A549 (cell line): ENCODE measurements around the gene SLC19A1.

Source experiments
- RAD21 ChIP-seq, 2 experiments: fragments of >200 bp in 1 of 2; sonication (Bioruptor Twin) in 1 of 2; formaldehyde crosslinking in 1 of 2; IDR thresholded peaks in 1 of 2; conservative IDR thresholded peaks in 1 of 2; 2 replicates in 1 of 2; 3 replicates in 1 of 2; pipeline ENCODE4 v1.6.1; 2012 to 2018; ENCODE audit warnings: inconsistent platforms in 1 of 2
- RFX5 ChIP-seq: fragments of 450-650 bp; IDR thresholded peaks from 2 replicates; pipeline ENCODE4 v1.7.1; 2014; ENCODE audit warnings: antibody characterized with exemption, mild to moderate bottlenecking, moderate library complexity
- TF ChIP-seq, protein P1 (sequence below): fragments of >200 bp; sonication (Bioruptor Twin); formaldehyde crosslinking; IDR thresholded peaks from 3 replicates; pipeline ENCODE4 v1.5.1; 2016
- TF ChIP-seq, protein P2 (sequence below): fragments of 200-600 bp; sonication (generic); IDR thresholded peaks from 2 replicates; pipeline ENCODE4 v1.6.1; 2016; ENCODE audit warnings: antibody characterized with exemption, mild to moderate bottlenecking, moderate library complexity

DNA sequence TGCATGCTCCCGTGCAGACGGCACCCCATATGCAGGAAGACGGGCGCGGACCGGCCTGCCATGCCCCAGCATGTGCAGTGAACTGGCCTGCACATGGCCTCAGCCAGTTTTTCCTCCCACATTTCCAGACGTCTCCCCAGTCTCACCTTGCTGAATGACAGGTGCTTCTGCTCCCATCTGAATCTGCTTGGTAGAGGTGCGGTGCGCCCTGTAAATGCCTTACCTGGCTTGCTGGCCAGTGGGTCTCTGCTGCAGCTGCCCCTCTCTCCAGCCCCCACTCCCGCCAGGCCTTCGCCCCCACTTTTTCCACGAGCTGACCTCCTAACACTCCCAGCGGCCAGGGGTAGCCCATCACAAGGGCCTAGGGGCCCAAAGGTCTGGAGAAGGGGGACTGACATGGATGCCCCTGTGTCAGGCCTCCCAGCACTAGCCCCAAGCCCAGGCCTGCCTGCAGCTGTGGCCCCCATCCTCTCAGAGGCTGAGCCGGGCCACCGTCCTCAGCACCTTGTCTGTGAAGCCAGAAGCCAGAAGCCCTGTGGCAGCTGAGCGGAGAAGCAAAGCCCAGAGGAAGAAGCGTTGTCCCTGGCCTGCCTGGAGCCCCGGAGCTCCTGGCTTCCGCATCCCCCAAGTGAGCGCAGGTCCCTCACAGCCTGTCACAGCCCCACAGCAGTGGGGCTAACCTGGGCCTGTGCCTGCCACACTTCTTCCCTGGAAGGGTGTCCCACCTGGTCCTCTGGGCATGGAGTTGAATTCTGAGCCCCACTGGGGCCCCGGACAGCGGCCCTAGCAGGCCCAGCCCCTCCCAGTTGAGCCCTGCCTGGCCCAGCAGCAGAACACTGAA, 3.7 kb upstream of the SLC19A1 start:
- TF ChIP-seq RFX5 (no peak), RAD21 (conservative IDR thresholded peaks at IDR 0.05 in 1 of 2, IDR thresholded peaks at IDR 0.05 in 1 of 2) (no peak)
- TF ChIP-seq, protein P1, sequence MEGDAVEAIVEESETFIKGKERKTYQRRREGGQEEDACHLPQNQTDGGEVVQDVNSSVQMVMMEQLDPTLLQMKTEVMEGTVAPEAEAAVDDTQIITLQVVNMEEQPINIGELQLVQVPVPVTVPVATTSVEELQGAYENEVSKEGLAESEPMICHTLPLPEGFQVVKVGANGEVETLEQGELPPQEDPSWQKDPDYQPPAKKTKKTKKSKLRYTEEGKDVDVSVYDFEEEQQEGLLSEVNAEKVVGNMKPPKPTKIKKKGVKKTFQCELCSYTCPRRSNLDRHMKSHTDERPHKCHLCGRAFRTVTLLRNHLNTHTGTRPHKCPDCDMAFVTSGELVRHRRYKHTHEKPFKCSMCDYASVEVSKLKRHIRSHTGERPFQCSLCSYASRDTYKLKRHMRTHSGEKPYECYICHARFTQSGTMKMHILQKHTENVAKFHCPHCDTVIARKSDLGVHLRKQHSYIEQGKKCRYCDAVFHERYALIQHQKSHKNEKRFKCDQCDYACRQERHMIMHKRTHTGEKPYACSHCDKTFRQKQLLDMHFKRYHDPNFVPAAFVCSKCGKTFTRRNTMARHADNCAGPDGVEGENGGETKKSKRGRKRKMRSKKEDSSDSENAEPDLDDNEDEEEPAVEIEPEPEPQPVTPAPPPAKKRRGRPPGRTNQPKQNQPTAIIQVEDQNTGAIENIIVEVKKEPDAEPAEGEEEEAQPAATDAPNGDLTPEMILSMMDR: no peak
- TF ChIP-seq, protein P2, sequence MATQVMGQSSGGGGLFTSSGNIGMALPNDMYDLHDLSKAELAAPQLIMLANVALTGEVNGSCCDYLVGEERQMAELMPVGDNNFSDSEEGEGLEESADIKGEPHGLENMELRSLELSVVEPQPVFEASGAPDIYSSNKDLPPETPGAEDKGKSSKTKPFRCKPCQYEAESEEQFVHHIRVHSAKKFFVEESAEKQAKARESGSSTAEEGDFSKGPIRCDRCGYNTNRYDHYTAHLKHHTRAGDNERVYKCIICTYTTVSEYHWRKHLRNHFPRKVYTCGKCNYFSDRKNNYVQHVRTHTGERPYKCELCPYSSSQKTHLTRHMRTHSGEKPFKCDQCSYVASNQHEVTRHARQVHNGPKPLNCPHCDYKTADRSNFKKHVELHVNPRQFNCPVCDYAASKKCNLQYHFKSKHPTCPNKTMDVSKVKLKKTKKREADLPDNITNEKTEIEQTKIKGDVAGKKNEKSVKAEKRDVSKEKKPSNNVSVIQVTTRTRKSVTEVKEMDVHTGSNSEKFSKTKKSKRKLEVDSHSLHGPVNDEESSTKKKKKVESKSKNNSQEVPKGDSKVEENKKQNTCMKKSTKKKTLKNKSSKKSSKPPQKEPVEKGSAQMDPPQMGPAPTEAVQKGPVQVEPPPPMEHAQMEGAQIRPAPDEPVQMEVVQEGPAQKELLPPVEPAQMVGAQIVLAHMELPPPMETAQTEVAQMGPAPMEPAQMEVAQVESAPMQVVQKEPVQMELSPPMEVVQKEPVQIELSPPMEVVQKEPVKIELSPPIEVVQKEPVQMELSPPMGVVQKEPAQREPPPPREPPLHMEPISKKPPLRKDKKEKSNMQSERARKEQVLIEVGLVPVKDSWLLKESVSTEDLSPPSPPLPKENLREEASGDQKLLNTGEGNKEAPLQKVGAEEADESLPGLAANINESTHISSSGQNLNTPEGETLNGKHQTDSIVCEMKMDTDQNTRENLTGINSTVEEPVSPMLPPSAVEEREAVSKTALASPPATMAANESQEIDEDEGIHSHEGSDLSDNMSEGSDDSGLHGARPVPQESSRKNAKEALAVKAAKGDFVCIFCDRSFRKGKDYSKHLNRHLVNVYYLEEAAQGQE: no peak
